ENCODE results near the gene TRAF3IP3. TPM values are rescaled to one million over a fixed set of nuclear protein-coding genes. Genes with fewer than 3 reads are reported as not detected.

The TRAF3IP3 gene
- total RNA-seq, 1 donor from 2014 or later = 8.9 TPM

DNA sequence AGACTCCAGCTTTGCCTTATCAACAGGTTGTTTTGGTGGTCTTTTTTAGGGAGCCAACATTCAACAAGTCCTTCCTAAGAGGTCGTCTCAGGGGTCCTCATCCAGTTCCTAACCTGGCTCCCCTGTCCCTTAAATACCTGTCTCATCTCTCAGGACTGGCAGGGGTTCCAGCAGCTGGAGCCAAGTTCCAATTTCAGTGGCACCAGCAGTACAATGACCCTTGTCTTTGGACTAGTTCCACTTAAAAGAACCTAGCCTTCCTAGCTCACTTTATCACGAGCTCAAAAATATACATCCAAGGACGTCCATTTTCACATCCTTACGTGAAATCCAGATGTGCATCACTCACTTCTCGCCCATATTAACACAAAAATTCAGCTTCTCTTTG, 18.7 kb upstream of the TRAF3IP3 start:
- no peak for DNase-seq (ENCODE audit: low spot score)

DNA sequence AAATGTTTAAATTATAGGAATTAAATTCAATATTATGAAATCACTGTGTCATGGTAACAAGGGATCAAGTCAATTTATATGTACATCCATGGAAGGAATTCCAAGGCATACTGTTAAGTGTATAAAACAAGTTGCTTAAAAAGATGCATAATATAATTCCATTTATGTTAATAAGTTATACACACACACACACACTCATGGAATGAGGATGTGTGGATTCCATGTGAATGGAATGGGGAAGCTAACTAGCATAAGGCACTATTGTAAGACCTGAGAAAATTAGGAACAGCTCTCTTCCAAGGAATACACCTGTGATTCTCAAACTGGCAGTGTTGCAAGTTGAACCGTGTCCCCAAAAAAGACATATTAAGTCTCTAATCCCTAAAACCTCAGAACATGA, 17.6 kb upstream of the TRAF3IP3 start:
- DNase-seq (ENCODE audit: low spot score) = no peak

DNA sequence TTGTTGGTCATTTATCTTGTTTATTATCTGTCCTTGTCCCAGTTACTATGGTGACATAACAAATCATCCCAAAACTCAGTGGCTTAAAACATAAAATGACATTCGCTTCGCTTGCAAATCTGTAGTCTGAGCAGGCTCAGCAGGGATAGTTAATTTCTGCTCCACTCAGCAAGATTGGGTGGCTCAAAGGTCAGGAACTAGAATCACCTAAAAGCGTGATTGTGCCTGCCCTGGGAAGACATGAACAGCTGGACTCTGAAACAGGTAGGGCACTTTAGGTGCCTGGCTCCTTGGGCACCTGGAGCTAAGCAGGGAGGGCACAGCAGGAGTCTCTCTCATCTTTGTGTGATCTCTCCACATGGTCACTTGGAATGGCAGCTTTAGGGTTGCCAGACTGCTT, 14.7 kb upstream of the TRAF3IP3 start:
- no peak for DNase-seq (ENCODE audit: low spot score)

DNA sequence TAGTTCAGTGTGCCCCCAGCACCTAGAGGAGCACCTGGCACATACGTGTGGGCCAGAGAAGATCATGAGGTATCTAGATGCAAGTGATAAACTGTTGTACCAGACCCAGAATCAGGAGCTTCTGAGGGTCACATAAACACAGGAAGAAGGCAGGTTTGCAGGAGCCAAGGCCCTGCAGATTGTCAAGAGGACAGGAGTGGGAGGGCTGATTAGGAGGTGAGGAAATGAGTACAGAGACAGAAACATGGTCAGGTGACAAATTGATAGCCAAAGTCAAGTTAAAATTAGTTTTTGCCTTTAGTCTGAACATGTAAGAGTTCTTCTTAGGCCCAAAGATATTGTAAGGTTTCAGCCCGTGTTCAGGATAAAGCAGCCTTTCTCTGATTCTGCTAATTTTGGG, 14.0 kb upstream of the TRAF3IP3 start:
- DNase-seq (ENCODE audit: low spot score) = no peak

DNA sequence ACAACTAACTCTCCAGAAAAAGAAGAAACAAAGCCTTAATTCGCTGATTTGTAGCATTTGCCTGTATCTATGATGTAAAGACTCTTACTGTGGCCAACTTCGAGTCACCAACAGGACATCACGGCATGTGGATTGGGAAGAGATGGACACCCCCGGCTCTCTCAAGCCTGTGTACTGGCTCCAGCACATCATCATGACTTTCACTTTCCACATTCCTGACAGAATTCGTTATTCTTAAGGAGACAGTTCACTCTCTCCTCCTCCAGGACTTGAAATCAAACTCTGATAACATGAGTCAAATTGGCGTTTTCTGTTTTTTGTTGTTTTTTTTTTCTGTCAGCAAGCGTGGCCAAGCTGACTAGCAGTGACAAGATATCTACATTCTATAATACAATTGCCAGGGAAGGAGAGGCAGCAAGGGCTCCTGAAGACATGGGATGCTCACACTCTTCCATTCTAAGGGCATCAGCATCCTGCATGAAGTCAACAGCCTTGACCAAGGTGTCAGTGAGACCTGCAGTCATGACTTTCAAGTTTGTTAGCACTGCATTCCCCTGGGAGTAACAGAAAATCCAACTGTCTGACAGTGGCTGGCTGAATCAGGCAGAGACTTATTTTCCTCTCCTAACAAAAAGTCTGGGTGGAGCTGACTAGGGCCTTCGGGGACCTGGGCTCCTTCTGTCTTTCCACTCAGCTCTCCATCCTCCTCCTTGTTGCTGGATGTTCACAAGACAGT, 13.3 kb upstream of the TRAF3IP3 start:
- no peak for DNase-seq (ENCODE audit: low spot score)

DNA sequence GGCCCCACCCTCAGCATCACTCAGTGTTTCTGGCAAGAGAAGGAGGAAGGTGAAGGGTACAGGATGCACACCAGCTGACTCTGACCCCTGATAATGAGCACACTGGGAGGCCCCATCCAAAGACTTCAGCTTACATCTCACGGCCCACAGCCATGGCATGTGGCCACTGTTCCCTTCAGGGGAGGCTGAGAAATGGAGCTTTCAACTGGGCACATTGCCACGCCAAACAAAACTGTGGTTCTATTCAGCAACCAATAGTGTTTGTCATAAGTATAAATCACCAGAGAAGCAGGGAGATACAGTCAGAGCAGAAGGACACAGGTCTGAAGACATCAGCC, 12.7 kb upstream of the TRAF3IP3 start:
- DNase-seq (ENCODE audit: low spot score) = peak; percentile 38

- no peak for DNase-seq (ENCODE audit: low spot score)
Measured at GRCh38 chr1:209746451-209747165, 9.2 kb upstream of the TRAF3IP3 start.

DNA sequence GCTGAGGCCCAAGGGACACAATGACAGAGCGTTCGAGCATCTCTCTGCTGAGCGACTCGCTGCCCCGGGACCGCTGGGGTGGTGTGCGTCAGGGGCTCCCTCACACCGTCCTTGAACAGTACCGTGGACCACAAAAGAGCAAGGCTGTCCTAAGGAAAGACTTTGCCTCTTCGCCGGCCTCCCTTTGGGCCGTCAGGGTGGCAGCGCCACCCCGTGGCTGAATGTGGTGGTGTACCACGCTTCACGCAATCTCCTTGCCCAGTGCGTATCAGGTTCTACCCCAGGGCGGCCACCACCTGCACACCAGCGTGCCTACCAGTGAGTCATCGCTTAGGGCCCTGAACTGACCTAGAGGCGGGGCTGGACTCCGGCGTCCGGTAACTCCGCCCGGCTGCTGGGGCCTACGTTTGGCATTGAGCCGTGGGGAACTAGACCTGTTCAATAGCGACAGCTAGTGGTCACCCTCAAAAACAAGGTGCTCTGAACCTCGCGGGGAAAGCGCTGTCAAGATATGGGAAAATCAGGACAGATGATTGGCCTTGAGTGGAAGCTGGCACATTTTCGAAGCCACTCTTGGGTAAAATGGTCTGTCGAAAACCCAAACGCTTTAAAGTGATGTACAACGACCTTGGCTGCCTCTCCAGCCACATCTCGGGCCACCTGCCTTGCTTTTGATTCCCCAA, 8.1 kb upstream of the TRAF3IP3 start:
- DNase-seq (ENCODE audit: low spot score) = peak; percentile 95

- DNase-seq (ENCODE audit: low spot score) = no peak
Measured at GRCh38 chr1:209748620-209749019, 7.2 kb upstream of the TRAF3IP3 start.

DNA sequence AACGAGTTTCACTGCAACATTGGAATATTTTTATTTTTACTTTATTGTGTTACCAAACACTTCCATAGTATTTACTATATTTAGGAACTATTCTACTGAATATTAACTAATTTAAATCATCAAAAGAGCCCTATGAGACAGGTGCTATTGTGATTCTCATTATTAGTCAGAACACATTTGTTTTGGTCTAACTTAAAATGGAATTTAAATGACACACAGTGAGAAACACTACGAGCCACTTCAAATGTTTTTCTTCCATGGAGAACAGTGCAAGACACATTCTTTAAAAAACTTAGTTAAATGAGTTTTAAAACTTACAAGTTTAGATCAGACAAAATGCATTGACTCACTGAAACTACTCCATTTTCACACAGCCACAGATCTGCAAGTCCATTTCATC, 6.6 kb upstream of the TRAF3IP3 start:
- no peak for DNase-seq (ENCODE audit: low spot score)

DNA sequence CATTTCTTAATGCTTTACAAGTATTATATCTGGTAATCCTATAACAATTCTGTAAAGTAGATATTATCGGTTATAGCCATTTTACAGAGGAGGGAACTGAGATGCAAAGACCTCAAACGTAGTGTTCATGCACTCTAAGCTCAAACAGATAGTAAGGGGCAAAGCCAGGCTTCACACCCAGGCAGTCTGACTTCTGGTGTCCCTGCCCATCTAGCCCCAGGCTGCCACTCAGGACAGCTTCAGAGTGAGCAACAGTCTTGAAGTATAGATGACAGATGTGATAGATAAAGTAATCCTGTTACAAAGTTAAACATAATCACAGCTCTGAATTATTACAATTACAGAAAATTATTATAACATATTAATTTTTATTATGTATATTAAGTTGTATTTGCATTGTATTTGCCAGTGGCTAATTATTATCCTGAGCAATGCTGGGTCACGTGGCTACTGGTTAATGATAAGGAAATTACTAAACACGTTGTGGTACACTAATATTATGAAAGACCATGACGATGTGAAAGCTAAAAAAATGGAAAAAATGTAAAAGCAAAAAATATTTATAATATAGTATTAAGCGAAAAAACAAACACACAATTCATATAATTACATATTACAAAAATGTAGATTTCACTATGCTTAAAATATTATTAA, 6.1 kb upstream of the TRAF3IP3 start:
- DNase-seq (ENCODE audit: low spot score) = no peak

DNA sequence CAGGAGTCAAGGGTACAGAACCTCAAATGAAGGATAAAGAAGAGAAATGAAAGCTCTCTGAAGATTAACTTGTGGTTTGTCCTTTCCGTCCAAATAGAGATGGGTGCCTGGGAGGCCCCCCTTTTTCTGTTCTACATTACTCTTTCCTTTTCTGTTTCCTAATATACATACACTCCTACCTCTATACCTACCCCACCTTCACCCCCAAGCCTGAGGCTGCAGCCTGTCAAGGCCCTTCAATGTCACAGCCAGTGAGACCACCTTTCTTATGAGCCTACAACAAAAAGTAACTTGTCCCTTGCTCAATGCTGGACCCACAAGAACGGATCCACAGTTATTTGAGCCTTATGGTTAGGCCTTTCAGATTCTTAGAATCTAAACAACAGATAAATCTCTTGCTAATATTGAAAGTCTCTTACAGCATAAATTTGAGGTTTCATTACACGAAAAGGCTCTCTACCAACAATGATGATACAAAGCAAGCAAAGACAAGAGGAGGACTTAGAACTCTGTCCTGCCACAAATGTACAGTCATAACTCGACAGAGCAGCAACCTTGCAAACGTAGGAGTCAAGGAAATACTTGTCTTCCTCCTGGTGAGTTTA, 4.1 kb upstream of the TRAF3IP3 start:
- no peak for DNase-seq (ENCODE audit: low spot score)

GRCh38 chr1:209752890-209753289, 3.0 kb upstream of the TRAF3IP3 start:
- DNase-seq (ENCODE audit: low spot score) = no peak

GRCh38 chr1:209755256-209755655, 597 bp upstream of the TRAF3IP3 start:
- no peak for DNase-seq (ENCODE audit: low spot score)

- DNase-seq (ENCODE audit: low spot score) = no peak
Measured at GRCh38 chr1:209756615-209757445, 977 bp downstream of the TRAF3IP3 start.

DNA sequence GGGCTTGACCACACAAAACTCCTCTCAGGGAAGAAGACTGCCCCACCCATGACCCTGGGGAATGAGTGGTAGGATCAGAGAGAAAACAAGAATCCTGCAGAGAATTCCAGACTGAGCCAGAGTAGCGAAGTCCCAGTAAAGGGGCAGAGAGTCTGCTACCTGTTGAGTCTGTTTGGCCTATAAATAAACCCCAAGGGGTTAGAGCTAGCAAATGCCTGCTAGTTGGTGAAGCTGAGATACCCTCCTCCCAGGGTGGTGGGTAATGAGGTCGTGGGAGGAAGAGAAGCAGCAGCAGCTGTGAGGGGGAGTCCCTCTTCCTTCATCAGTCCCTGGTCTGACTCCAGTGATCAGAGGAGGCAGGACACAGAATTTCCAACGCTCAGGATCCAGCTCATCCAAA, 2.5 kb downstream of the TRAF3IP3 start:
- no peak for DNase-seq (ENCODE audit: low spot score)

- DNase-seq (ENCODE audit: low spot score) = no peak
Measured at GRCh38 chr1:209759829-209760359, 4.0 kb downstream of the TRAF3IP3 start.

DNA sequence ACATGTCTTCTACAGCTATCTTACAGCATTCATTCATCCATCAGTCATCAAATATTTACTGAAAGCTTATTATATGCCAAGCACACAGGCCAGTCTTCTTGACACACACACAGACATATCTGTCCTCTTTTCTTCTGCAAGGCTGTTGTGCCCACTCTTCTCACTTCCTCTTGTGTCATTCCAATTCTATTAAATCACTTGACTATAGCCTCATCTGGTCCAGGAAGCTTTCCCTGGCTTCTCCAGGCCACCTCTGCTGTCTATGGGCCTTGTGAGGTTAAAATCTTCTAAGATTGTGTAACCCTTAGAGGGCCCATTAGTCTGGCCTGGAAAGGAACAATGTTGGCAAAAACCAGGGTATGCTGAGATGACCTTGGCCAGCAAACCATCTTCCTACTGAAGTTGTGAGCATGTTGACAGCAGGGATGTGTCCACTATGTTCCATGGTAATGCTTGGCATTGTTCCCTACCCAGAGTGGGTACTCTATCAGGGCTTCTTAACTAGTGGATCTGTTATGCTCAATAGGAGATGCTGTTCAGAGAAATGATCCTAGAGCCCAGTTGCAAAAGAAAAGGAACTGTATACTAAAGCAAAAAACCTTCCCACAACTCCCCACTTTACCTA, 5.3 kb downstream of the TRAF3IP3 start:
- no peak for DNase-seq (ENCODE audit: low spot score)

DNA sequence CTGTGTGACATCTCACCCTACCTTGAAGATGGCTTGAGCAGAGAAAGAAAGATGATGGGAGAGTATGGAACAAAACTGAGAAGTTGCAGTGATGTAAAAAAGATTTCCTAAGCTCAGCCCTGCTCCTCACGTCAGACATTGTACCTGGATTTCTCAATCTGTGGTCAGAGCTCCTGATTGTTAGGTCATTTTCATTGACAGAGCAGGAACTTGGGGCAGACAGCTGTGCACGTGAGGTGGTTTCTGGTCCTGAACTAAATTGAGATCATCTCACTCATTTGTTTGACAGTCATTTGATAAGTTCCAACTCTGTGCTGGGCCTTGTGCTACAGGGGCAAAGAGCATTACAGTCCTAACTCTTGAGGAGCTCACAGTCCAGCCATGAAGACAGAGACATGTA, 10.2 kb downstream of the TRAF3IP3 start:
- no peak for DNase-seq (ENCODE audit: low spot score)

- DNase-seq (ENCODE audit: low spot score) = no peak
Measured at GRCh38 chr1:209767096-209767495, 11.2 kb downstream of the TRAF3IP3 start.
